Muscle of arm (tissue), 14 donors: ENCODE results near the gene PDE1A. TPM values are rescaled to one million over a fixed set of nuclear protein-coding genes. Genes with fewer than 3 reads are reported as not detected.

ENCODE experiments used
- DNase-seq: peaks from one replicate; pipeline ENCODE4 v3.0.0-alpha.2; 2013
- long read RNA-seq, 11 donors: transcript quantifications; one replicate each; lab custom pipeline, GENCODE V29; 2026
- polyA plus RNA-seq, 12 donors: library from polyadenylated mRNA; unstranded; fragments of 120-200 nt; gene quantifications; one replicate each; pipeline ENCODE4 v1.2.1, GENCODE V29; 2013; ENCODE audit not compliant: insufficient read length in 12 of 12

The PDE1A gene
- polyA plus RNA-seq = 10 to 100 TPM in 7 of 12 donors, 1 to 10 TPM in 4, not detected in 1; 6.5 to 16.5 (median 11.1) TPM
- long read RNA-seq, donor 1, partial matches to known transcripts = 0 of 1 reads
- long read RNA-seq, donor 1, other reads (novel, unspliced or antisense) = 0 of 1 reads
- long read RNA-seq, donor 2, partial matches to known transcripts = 0 of 3 reads
- long read RNA-seq, donor 2, other reads (novel, unspliced or antisense) = 0 of 3 reads
- long read RNA-seq, donor 3 = 0 reads
- long read RNA-seq, donor 4 = 0 reads
- long read RNA-seq, donor 5 = 0 reads
- long read RNA-seq, donor 6, partial matches to known transcripts = 0 of 2 reads
- long read RNA-seq, donor 6, other reads (novel, unspliced or antisense) = 0 of 2 reads
- long read RNA-seq, donor 7, partial matches to known transcripts = 0 of 1 reads
- long read RNA-seq, donor 7, other reads (novel, unspliced or antisense) = 0 of 1 reads
- long read RNA-seq, donor 8, partial matches to known transcripts = 0 of 1 reads
- long read RNA-seq, donor 8, other reads (novel, unspliced or antisense) = 0 of 1 reads
- long read RNA-seq, donor 9, partial matches to known transcripts = 0 of 1 reads
- long read RNA-seq, donor 9, other reads (novel, unspliced or antisense) = 0 of 1 reads
- long read RNA-seq, donor 10, partial matches to known transcripts = 0 of 1 reads
- long read RNA-seq, donor 10, other reads (novel, unspliced or antisense) = 0 of 1 reads
- long read RNA-seq, donor 11 = 0 reads

DNA sequence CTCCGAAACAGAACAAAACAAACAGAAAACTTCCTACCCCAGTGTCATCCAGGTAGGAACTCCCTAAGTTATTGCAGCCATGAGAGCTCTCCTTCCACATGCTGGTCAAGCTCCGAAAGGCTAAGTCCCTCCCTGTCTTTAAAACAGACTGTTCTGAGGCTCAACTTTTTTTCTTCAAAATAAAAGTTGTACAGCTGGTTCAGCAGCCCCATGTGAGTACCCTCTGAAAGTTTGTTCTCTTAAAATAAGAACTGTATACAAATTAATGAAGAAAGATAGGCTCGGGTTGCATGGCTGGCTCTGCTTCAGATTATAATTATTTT is at the start of gene PDE1A:
PDE1A (minus strand) TSS at position 119 of the 323 bp plus-strand sequence.
- DNase-seq = no peak

DNA sequence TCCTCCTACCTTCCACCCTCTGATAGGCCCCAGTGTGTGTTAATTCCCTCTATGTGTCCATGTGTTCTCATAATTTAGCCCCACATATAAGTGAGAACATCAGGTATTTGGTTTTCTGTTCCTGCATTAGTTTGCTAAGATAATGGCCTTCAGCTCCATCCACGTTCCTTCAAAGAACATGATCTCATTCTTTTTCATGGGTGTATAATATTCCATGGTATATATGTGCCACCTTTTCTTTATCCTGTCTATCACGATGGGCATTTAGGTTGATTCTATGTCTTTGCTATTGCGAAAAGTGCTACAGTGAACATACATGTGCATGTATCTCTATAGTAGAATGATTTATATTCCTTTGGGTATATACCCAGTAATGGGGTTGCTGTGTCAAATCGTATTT is 46.8 kb upstream of the PDE1A start:
- no peak for DNase-seq

DNA sequence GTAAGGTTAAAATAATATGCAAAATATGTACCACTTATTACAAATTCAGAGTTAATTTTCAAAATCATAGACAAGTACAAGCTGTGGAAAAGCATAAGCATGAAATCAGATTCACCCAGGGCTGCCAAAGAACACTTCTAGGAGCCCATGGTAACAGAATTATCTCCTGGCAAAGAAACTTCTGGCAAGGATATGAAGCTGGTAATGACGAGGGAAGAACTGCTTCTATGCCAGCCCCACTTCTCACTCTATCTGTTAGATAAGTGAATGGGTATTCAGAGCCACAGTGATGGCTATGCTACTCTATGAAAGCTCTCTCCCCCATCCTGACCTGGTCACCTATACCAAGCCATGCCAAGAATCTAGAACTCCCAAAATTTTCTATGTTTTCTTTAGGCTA is 36.9 kb upstream of the PDE1A start:
- DNase-seq = no peak

- DNase-seq = no peak
These were observed 29.9 kb upstream of the PDE1A start for GRCh38 chr2:182456784-182457183.

GRCh38 chr2:182452456-182452990 is 25.7 kb upstream of the PDE1A start:
- no peak for DNase-seq

- no peak for DNase-seq
These were observed 21.5 kb upstream of the PDE1A start for GRCh38 chr2:182448371-182448770.

DNA sequence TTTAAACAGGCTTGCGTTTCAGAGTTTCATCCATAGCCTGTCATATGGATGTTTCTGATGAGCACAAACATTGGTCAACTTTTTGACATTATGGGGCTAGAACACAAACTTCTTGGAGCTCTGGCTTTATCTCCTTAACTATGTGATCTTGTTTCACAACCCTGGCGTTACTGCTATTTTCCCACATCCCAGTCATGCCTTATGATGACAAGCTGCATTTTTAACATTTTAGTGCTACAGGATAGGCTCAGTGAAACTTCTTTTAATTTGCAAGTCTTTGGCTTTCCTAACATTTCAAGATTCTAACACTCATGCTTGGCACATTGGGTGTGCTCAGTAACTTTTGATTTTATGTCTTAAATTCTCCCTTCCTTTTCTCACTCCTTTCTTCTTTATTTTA is 21.0 kb upstream of the PDE1A start:
- no peak for DNase-seq

GRCh38 chr2:182447163-182447562 is 20.3 kb upstream of the PDE1A start:
- DNase-seq = no peak

- DNase-seq = no peak
These were observed 19.3 kb upstream of the PDE1A start for GRCh38 chr2:182446087-182446486.

GRCh38 chr2:182445391-182445965 is 18.6 kb upstream of the PDE1A start:
- DNase-seq = no peak

- no peak for DNase-seq
These were observed 18.0 kb upstream of the PDE1A start for GRCh38 chr2:182444806-182445205.

- no peak for DNase-seq
These were observed 17.3 kb upstream of the PDE1A start for GRCh38 chr2:182444170-182444569.

GRCh38 chr2:182436252-182436651 is 9.4 kb upstream of the PDE1A start:
- DNase-seq = no peak

GRCh38 chr2:182435754-182436153 is 8.9 kb upstream of the PDE1A start:
- DNase-seq = no peak

- DNase-seq = no peak
These were observed 5.2 kb upstream of the PDE1A start for GRCh38 chr2:182432051-182432450.

- DNase-seq = no peak
These were observed 1.6 kb upstream of the PDE1A start for GRCh38 chr2:182428476-182428875.

GRCh38 chr2:182426082-182426917 is 536 bp downstream of the PDE1A start:
- DNase-seq = no peak

GRCh38 chr2:182422864-182423263 is 4.0 kb downstream of the PDE1A start:
- no peak for DNase-seq

- no peak for DNase-seq
These were observed 6.2 kb downstream of the PDE1A start for GRCh38 chr2:182420669-182421068.

- DNase-seq = no peak
These were observed 10.0 kb downstream of the PDE1A start for GRCh38 chr2:182416861-182417260.

- DNase-seq = no peak
These were observed 10.6 kb downstream of the PDE1A start for GRCh38 chr2:182416191-182416590.

DNA sequence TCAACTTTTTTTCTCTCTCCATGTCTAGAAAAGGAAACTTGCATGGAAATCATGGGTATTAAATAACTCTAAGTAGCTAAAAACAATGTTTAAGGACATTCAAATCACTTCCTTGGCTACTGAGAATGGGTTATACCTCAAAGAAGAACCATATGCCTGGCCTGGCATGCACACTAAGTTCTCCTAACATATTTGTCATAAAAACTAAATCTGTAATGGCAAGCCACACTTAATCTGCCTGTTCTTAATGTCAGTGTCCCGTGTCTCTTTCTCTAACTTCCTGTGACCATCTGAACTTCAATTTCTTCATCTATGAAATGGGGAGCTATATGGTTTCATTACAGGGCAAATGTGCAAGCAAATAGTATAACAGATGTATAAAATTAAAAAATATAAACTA is 11.1 kb downstream of the PDE1A start:
- DNase-seq = no peak
